ENCODE data around the gene SRF.

Gene SRF

DNA sequence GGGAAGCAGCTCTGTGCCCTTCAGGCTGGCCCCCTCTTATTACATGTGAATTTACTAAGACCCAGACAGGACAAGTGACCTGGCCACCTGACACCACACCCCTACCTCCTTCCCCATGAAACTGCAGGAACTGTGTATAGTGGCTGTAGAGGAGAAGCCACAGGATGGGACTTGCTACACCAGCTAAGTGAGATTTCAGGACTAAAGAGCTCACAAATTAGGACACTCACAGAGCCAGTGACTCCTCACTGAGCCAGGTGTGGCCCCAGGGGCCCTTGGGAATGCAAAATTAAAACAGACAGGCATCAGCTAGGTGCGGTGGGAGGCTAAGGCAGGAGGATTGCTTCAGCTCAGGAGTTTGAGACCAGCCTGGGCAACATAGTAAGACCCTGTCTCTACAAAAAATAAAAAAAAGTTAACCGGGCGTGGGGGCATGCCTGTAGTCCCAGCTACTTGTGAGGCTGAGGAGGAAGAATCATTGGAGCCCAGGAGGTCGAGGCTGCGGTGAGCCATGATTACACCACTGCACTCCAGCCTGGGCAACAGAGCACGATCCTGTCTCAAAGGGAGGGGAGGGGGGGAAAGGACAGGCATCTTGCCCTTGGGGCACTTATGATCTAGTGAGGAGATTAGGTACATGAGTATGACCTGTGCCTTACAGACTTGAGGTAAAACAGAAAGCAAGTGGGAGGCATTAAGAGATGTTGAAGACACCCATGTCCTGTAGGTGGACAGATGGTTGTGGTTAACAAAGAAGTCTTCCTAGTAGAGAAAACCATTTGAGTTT, 23.2 kb upstream of the SRF start:
- DNase-seq (ENCODE audit: low read depth): no peak

DNA sequence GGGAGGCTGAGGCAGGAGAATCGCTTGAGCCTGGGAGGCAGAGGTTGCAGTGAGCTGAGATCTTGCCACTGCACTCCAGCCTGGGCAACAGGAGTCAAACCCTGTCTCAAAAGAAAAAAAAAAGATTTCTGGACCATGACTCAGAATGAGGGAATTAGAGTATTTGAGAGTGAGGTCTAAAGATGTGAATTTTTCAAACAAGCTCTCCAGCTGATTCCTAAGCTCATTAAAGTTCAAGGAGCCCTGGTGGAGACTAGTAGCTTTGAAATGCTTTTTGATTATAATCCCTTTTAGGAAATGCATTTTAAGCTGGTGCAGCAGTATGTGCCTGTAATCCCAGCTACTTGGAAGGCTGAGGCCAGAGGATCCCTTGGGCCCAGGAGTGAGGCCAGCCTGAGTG, 21.8 kb upstream of the SRF start:
- no peak for DNase-seq (ENCODE audit: low read depth)

DNA sequence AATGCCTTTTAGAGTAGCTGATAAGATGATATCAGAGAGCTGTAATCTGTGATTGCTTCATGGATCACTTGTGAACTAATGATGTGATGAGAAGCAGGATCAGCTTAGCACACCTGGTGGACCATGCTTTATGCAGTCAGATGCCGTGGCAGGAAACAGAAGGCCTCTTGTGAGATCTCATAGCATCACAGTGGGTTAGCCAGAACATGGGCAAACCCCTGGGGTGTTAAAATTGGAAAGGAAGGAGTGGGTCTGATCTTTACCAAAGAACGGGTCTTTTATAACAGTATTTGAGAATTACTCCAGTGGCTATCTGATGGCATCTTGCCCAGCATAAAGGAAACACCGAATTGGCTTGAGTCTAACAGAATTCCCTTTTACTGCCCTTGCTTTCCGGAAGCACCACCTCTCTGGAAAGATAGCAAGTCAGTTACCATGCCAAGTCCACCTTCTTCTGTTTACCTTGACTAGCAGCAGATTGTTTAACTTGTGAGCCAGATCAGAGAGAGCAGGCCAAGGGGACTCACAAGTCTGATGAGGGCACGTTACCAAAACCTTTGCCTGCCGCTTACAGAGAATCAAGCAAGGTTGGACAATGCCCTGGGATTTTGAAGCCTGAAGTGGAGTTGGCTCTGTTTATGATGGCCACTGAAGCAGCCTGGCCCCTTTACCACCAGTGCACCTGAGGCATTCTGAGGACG, 20.9 kb upstream of the SRF start:
- no peak for DNase-seq (ENCODE audit: low read depth)

DNA sequence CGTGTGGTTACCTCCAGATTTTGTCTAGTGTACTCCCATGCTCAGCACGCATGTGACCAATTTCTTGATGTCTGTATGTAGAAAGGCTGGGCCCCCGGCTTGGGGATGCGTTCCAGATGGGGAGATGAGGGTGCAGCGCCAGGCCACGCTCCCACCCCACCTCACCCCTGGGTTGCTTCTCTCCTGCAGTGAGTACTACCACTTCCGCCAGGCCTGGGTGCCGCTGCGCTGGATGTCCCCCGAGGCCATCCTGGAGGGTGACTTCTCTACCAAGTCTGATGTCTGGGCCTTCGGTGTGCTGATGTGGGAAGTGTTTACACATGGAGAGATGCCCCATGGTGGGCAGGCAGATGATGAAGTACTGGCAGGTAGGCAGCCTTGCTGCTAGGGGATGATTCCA, 11.5 kb upstream of the SRF start:
- DNase-seq (ENCODE audit: low read depth): no peak

DNA sequence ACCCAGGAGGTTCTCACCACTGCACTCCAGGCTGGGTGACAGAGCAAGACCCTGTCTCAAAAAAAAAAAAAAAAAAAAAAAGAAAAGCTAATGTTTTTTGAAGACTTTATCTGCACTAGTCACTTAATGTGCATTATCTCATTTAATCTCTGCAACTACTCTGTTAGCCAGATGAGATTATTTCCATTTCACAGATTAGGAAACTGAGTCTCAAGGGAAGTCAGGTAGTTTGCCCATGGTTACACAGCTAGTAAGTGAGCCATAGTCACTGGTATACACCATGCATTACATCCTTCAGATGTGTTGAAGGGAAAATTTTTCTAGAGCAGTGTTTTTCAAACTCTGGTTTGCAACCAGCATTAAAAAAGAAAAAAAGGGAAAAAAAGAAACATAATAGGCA, 7.2 kb upstream of the SRF start:
- no peak for DNase-seq (ENCODE audit: low read depth)

DNA sequence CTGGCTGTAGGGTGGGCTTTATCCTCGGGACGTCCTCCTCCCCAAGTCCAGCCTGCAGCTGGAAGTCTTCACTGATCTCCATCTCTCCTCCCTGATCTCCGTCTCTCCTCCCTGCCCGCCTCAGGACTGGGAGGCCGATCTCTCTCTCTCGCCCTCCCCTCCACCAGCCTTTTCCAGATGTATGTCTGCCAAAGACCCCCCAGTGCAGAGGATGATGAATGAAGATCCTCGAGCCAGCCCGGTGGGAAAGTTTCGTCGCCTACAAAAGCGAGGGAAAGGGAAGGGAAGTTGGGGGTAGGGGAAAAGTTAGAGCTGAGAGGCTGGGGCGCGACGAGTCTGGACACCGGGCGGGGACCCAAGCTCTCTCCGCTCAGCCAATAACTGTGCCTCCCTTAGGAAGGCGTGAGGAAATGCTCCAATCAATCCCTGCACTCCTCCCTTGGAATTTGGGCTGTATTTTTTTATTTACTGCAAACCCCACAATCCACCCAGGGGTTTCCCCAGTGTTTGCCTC, 595 bp upstream of the SRF start:
- no peak for DNase-seq (ENCODE audit: low read depth)

DNA sequence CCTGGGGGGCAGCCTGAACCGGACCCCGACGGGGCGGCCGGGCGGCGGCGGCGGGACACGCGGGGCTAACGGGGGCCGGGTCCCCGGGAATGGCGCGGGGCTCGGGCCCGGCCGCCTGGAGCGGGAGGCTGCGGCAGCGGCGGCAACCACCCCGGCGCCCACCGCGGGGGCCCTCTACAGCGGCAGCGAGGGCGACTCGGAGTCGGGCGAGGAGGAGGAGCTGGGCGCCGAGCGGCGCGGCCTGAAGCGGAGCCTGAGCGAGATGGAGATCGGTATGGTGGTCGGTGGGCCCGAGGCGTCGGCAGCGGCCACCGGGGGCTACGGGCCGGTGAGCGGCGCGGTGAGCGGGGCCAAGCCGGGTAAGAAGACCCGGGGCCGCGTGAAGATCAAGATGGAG, 636 bp downstream of the SRF start:
- DNase-seq (ENCODE audit: low read depth): no peak

DNA sequence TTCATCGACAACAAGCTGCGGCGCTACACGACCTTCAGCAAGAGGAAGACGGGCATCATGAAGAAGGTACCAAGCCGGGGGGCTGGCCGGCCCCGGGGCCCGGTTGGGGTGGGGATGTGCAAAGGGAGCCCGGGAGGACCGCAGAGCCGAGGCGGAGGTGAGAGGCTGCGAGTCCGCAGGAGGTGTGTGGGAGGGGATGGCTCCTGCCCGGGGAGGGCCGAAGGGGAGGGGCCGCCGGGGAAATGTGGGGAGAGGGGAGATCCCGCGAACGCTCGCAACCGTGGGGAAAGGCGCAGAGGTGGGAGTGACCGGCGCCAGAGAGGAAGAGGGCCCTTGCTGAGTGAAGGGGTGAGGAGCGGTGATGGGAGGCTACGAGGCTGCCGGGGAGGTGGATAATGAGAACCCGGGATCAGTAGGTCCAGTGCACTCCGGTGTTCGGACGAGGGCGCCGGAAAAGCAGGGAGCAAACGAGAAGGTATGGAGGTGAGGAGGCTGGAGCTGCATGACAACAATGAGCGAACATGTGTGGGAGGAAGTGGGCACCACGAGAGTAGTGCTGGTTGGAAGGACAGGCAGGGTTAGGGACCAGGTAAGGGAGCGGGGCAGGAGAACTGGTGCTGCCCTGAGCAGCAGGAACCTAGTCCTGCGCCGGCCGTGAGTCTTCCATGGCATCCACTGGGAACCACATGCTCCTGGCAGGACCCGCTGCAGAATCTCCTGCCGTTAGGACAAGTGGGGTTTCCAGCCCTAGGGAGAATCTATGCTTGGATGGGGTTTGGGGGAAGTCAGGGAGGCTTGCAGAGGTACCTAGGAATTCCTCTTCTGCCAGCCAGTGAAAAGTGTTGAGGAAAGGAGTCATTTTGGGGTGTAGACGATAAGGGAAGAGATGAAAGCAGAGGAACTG, 1.3 kb downstream of the SRF start:
- DNase-seq (ENCODE audit: low read depth): no peak

DNA sequence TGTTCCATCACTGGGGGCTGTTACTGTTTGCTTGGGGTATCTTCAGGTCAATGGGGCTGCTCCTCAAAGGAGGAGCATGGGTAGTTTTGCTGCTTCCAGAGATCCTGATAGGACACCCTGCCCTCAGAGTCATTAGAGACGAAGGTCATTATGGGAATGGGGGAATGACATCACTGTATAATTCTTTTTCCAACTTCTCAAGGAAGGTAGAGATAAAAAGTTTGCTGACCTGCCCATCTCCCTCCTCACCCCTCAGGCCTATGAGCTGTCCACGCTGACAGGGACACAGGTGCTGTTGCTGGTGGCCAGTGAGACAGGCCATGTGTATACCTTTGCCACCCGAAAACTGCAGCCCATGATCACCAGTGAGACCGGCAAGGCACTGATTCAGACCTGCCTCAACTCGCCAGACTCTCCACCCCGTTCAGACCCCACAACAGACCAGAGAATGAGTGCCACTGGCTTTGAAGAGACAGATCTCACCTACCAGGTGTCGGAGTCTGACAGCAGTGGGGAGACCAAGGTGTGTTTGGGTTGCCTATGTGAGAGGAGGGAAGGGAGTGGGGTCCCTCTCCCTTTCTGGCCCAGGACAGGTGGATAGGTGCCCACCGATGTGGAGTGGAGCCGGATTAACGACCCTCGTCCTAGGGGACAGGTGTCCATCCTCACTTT, 2.7 kb downstream of the SRF start:
- DNase-seq (ENCODE audit: low read depth): no peak

DNA sequence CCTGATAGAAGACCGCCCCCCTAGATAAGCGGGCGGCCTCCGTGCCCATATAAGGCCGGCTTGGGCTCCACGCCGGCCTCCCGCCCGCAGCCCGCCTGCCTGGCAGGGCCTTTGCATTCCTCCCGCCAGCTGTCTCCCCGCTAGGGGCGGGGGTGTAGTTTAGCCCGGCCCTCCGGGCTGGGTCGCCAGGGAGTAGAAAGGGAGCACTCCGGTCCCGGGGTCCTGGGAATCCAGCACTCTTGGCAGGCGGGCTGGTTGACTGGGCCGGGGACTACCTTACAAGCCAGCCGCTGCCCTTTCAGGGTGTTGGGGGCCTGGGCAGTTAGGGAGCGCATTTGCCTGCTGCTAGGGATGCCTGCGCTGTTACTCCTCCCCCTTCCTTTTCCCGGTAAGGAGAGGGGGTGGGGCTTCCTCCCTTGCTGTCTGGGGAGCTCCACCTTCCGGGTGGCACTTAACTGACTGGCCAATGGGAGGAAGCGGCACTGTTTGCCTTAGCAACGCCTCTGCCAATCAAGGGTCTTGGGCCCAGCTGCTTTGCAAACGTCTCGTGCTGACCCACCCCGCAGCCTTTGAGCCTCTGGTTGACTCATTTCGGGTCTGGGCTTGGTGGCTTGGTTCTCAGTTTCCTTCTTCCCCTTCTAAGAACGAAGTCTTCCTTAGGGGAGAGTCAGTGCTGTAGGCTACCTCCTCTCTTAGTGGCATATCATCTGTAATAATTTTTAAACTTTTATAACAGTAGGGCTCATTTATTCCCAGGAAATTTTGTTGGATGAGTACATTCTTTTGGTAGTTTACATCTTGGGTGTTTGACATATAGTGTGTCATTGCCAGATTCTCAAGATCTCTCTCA, 3.4 kb downstream of the SRF start:
- DNase-seq (ENCODE audit: low read depth): peak; percentile 92

DNA sequence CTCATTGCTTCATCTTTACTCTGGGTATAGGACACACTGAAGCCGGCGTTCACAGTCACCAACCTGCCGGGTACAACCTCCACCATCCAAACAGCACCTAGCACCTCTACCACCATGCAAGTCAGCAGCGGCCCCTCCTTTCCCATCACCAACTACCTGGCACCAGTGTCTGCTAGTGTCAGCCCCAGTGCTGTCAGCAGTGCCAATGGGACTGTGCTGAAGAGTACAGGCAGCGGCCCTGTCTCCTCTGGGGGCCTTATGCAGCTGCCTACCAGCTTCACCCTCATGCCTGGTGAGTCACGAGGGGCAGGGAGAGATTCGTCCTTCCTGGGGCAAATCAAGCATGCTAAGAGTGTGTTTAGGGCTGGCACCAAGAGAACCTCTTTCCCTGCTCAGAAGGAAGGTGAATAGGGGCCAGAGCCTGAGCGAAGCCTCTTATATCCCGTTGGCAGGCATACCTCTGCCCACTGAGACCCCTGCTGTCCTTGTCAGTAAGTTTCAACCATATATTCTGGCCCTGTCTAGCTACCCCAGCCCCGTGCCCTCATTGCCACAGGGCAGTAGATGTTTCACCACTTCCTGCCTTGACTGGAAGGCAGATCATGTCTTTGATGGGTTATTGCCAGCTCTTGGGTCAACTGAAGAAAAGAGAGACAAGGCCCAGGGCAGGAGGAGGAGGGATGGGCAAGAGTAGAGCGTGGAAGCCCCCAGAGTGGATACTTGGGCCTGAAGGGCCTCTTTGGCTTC, 4.8 kb downstream of the SRF start:
- DNase-seq (ENCODE audit: low read depth): no peak

DNA sequence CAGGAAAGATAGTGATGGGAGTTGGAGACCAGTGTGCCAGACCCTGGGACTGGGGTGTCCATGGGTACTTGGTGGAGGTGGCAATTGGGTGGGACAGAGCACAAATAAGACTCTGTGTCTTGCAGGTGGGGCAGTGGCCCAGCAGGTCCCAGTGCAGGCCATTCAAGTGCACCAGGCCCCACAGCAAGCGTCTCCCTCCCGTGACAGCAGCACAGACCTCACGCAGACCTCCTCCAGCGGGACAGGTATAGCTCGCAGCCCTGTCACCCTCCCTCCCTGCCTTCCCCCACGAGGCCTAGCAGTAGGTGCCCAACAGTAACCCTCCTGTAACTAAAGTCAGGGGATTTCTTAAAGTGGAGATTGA, 5.3 kb downstream of the SRF start:
- no peak for DNase-seq (ENCODE audit: low read depth)

DNA sequence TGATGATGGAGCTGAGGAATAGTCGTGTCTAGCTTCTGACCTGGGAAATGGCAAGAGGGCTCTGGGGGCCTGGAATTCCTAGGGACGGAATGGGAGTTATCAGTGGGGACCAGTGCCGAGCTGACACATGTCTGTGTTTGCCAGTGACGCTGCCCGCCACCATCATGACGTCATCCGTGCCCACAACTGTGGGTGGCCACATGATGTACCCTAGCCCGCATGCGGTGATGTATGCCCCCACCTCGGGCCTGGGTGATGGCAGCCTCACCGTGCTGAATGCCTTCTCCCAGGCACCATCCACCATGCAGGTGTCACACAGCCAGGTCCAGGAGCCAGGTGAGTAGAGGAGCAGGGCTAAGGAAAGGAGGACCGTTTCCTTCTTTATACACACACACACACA, 7.1 kb downstream of the SRF start:
- DNase-seq (ENCODE audit: low read depth): no peak

DNA sequence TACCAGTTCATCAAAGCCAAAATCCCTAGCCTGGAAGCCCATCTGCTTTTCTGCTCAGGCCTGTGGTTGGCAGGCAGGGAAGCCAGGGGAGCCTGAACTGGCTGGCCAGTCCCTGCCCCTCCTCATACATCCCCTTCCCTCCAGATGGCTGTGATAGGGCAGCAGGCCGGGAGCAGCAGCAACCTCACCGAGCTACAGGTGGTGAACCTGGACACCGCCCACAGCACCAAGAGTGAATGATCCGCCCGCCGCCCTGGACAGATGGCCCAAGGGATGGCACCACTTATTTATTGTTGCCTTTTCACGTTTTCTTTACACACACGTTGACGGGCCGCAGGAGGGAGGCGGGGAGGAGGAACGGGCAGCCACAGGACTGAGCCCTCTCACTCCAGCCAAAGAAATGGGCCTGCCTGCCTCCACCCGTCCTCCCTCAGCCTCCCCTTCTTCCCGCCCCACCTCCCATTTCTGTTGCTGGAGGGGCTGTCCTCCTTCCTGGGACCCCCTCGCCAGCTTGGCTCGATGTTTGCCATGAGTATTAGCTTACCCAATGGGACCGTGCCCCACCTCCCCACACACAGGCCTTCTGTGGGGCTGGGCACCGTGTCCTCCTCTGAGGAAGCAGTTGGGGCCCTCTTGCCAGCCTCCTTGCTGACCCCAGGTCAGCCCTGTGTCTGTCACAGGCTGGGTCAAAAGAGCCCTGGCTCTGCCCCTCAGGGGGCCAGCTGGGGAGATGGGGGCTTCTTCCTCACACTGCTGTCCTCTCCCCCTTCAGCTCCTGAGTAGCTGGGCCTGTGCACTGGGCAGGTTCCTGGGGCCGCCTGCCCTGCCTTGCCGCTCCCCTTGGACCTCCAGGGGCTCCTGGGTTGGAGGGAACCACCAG, 8.1 kb downstream of the SRF start:
- no peak for DNase-seq (ENCODE audit: low read depth)

DNA sequence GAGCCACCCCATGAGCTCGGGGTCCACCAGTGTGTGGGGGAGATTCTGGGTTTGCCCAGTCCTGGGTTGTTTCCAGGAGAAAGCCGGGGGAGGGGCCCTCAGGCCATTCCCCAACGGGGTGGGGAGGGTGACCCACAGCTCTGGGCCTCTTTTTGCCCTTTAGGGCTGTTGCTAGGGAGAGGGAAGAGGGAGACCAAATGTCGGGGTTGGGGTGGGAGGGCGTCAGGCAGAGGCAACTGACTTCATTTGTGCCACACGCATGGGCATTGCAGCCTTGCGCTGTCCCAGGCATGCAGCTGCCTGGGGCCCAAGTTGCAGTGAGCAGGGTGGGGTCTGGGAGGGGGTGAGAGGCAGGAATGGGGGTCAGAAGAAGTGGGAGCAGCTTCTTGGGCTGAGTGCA, 9.0 kb downstream of the SRF start:
- no peak for DNase-seq (ENCODE audit: low read depth)

DNA sequence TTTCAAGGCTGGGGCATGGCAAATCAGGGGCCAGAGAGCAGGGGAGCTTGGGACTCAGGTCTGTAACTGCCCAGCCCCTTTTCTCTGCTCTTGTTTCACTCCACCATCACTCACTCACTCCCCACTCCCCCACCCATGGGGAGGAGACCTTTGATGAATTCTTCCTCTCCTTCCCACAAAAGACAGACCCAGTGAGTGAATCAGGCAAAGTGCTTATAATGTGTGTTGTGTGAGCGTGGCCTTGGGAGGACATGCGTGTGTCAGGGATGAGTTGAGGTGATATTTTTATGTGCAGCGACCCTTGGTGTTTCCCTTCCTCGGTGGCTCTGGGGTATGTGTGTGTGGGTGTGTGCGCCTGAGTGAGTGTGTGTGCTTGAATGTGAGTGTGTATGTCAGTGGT, 9.9 kb downstream of the SRF start:
- DNase-seq (ENCODE audit: low read depth): no peak

DNA sequence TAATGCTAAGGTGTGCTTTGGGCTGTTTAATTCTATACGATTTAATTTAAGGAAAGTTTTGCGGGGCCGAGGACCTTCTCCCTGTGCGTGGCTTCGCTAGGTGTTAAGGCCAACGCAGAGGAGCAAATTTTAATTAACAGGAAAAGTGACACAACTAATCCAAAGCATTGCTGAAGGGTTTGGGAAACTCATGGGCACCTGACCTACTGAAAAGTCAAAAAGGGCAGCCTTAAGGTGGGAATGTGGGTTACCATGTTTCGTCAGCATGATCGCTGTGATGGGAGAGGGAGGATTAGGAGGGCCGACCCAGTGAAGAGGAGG, 10.5 kb downstream of the SRF start:
- no peak for DNase-seq (ENCODE audit: low read depth)

DNA sequence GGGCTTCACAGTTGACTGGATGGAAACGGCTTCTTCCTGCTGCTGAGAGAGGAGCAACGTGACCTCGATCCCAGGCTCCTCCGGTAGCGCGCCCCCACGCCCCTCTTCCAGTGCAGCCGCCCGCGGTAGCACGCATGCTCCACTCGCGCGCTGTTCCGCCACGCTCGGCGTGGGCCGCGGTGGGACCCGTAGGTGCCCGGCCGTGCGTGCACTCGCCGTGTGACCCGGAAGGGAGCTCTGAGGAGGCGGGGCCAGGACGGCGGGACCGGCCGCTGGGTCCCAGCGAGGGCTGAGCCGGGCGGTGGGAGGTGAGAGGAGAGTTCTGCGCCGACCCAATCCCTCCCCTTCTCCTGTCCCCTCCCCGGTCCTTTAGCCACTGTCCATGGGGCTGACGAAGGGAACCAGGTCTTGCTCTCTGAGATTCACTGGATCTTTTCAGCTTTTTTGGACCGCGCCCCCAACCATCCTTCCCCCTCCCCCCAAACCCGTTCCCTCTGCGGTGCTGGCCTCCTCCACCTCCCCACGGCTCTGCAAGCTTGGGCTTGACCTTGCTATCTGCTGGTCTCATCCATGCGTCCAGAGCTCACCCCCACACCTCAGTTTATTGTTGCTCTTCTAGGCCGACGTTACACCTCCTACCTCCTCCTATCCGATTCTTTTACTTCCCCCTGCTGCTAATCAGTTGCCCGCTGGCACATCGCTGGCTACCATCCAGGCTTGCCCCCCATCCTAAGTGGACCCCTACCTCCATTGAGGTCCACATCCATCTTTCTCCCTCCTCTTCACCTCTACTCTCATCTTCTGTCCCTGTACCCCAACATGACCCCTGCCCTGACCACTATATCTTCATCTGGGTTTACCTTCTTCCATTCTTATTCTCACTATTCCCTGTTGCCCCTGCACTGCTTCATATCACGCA, 11.1 kb downstream of the SRF start, which contains the start of gene CUL9:
TSS of gene CUL9 (plus strand) at position 255 of the 919 bp plus-strand sequence. CDS start 2,115 bp downstream, outside the sequence.
- peak; percentile 78 for DNase-seq (ENCODE audit: low read depth)

Data from activated T-cell treated with anti-CD3 and anti-CD28 coated beads for 24 hours (primary cell).